ENCODE data around the gene HOXB8.

Gene HOXB8

GRCh38 chr17:48601539-48602425 lies 13.3 kb downstream of the HOXB8 start:
- Histone ChIP-seq H3K79me2 (ENCODE audit: insufficient read depth, low read length) (no peaks in the 10 kb centered on the region), H4K20me1 (ENCODE audit: insufficient read depth, low read length) (no peaks in the 10 kb centered on the region), H2AFZ (ENCODE audit: low read length) (no peak overlapping the region), H3K27me3 (ENCODE audit: insufficient read depth, low read length) (peaks cover 5% of the 10 kb centered on the region; the same call in 1 of the 2 replicates), H3K9ac (ENCODE audit: low read length) (no peak overlapping the region), H3K4me1 (ENCODE audit: insufficient read depth, low read length, severe bottlenecking) (no peaks in the 10 kb centered on the region), H3F3A (ENCODE audit: insufficient read depth, low read length) (no peaks in the 10 kb centered on the region), H3K9me2 (ENCODE audit: low read depth, low read length) (no peaks in the 10 kb centered on the region), H3K4me3 (ENCODE audit: low read depth, low read length, poor library complexity, severe bottlenecking) (no peak overlapping the region), H3K36me3 (ENCODE audit: insufficient read depth, low read length) (no peaks in the 10 kb centered on the region), H3K9me3 (ENCODE audit: low read length) (no peaks in the 10 kb centered on the region), H3K27ac (ENCODE audit: low read depth, low read length, poor library complexity, severe bottlenecking) (no peak overlapping the region), H3K4me2 (ENCODE audit: low read length) (no peak overlapping the region)
- no peak for TF ChIP-seq EZH2 (IDR thresholded peaks at IDR 0.05; ENCODE audit: borderline replicate concordance, low read length)
- TF ChIP-seq CTCF (IDR thresholded peaks at IDR 0.05; ENCODE audit: low read length) = no peak

- Histone ChIP-seq H3K79me2 (ENCODE audit: insufficient read depth, low read length) (no peaks in the 10 kb centered on the region), H3K9ac (ENCODE audit: low read length) (no peak overlapping the region), H3F3A (ENCODE audit: insufficient read depth, low read length) (no peaks in the 10 kb centered on the region)
Measured at GRCh38 chr17:48601207-48601538, 13.9 kb downstream of the HOXB8 start.

GRCh38 chr17:48600244-48601098 lies 14.6 kb downstream of the HOXB8 start:
- no peak overlapping the region for H3K27ac ChIP-seq (ENCODE audit: low read depth, low read length, poor library complexity, severe bottlenecking)
- H3K79me2 ChIP-seq (ENCODE audit: insufficient read depth, low read length) = no peaks in the 10 kb centered on the region
- no peaks in the 10 kb centered on the region for H3K9me2 ChIP-seq (ENCODE audit: low read depth, low read length)
- no peak overlapping the region for H3K9ac ChIP-seq (ENCODE audit: low read length)
- H4K20me1 ChIP-seq (ENCODE audit: insufficient read depth, low read length) = no peaks in the 10 kb centered on the region
- TF ChIP-seq CTCF (IDR thresholded peaks at IDR 0.05; ENCODE audit: low read length) = no peak
- no peak for TF ChIP-seq EZH2 (IDR thresholded peaks at IDR 0.05; ENCODE audit: borderline replicate concordance, low read length)
- H3F3A ChIP-seq (ENCODE audit: insufficient read depth, low read length) = no peaks in the 10 kb centered on the region
- H3K4me1 ChIP-seq (ENCODE audit: insufficient read depth, low read length, severe bottlenecking) = no peaks in the 10 kb centered on the region
- H3K4me2 ChIP-seq (ENCODE audit: low read length) = no peak overlapping the region
- H3K27me3 ChIP-seq (ENCODE audit: insufficient read depth, low read length) = peaks cover 5% of the 10 kb centered on the region; the same call in 1 of the 2 replicates
- no peaks in the 10 kb centered on the region for H3K36me3 ChIP-seq (ENCODE audit: insufficient read depth, low read length)
- no peak overlapping the region for H3K4me3 ChIP-seq (ENCODE audit: low read depth, low read length, poor library complexity, severe bottlenecking)
- H3K9me3 ChIP-seq (ENCODE audit: low read length) = no peaks in the 10 kb centered on the region
- H2AFZ ChIP-seq (ENCODE audit: low read length) = no peak overlapping the region

More at GRCh38 chr17:48601207-48601538, 13.9 kb downstream of the HOXB8 start:
- Histone ChIP-seq H3K9me2 (ENCODE audit: low read depth, low read length) (no peaks in the 10 kb centered on the region), H3K36me3 (ENCODE audit: insufficient read depth, low read length) (no peaks in the 10 kb centered on the region), H3K27me3 (ENCODE audit: insufficient read depth, low read length) (peaks cover 5% of the 10 kb centered on the region; the same call in 1 of the 2 replicates), H3K4me3 (ENCODE audit: low read depth, low read length, poor library complexity, severe bottlenecking) (no peak overlapping the region), H2AFZ (ENCODE audit: low read length) (no peak overlapping the region), H3K27ac (ENCODE audit: low read depth, low read length, poor library complexity, severe bottlenecking) (no peak overlapping the region), H3K4me2 (ENCODE audit: low read length) (no peak overlapping the region), H3K4me1 (ENCODE audit: insufficient read depth, low read length, severe bottlenecking) (no peaks in the 10 kb centered on the region), H3K9me3 (ENCODE audit: low read length) (no peaks in the 10 kb centered on the region), H4K20me1 (ENCODE audit: insufficient read depth, low read length) (no peaks in the 10 kb centered on the region)
- TF ChIP-seq CTCF (IDR thresholded peaks at IDR 0.05; ENCODE audit: low read length) = no peak

Measured in OCI-LY1 (cell line).